ENCODE measurements around the gene LIN7C.
"Not testable (repeated sequence)": the region's sequence is repeated elsewhere in the genome, so short reads cannot be mapped to it uniquely, and the experiment has no call there.

LIN7C gene

GRCh38 chr11:27526535-27526934 is 20.0 kb upstream of the LIN7C start:
- no peak for TF ChIP-seq CTCF (IDR thresholded peaks at IDR 0.05; ENCODE audit: borderline replicate concordance, control extremely low read depth, extremely low read depth, insufficient read depth, missing control alignments)
- no peak for DNase-seq (ENCODE audit: low spot score)

DNA sequence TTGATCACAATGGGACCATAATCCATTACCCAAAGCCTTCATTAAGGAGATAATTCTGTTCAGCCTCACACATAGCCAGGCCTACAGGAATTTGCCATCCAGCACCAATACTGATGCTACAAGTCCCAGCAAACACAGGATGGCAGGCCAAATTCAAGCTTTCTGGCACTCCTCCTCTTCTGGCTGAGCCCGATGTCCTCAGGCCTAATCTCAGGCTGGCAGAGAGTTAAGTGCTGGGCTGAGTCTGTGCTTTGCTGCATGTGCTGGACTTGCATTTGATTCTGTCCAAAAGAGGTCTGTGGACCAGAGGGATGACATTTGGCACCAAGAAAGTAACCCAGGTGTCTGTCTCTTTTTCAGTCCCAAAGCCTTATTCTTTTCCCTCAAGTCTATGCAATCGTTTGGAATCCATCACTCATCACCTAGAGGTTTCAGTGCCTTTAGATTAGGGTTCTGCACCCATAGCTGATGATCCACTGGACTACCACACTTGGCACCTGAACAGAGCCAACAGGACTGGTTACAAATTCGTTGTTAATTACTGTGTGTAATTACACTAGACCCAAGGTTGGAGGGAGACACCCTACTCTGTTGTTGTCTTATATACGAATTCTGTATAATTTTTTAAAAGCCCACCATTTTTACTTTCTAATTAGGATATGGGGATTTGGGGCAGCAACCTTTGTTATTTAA is 19.4 kb upstream of the LIN7C start:
- in situ Hi-C loops (cut with MboI; ENCODE audit: low sequenced_read_pairs, unreplicated experiment): no loop called here
- no peak for TF ChIP-seq CTCF (IDR thresholded peaks at IDR 0.05; ENCODE audit: borderline replicate concordance, control extremely low read depth, extremely low read depth, insufficient read depth, missing control alignments)
- no peak for DNase-seq (ENCODE audit: low spot score)

More at GRCh38 chr11:27526535-27526934, 20.0 kb upstream of the LIN7C start:
- in situ Hi-C loops (cut with MboI; ENCODE audit: low sequenced_read_pairs, unreplicated experiment): no loop called here

GRCh38 chr11:27524155-27524554 is 17.6 kb upstream of the LIN7C start:
- TF ChIP-seq CTCF (IDR thresholded peaks at IDR 0.05; ENCODE audit: borderline replicate concordance, control extremely low read depth, extremely low read depth, insufficient read depth, missing control alignments): no peak
- in situ Hi-C loops (cut with MboI; ENCODE audit: low sequenced_read_pairs, unreplicated experiment): no loop called here
- DNase-seq (ENCODE audit: low spot score): no peak

DNA sequence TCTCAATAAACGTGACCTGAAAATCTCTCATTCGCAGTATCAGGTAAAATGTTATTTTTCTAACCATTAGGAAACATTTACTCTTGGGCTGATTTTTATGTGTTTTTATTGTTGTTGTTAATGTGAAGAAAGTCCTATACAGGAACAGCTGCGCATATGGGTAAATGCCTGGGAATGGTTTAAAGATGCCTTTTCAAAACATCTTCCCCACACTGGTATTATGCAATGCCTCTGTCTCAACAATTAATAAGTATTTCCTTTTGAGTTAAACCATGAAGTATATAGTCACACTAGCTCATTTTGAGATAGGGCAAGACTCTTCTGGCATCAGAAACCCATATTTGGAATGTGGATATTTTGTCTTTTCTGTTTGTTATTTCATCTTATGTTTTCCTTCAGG is 13.7 kb upstream of the LIN7C start:
- no peak for TF ChIP-seq CTCF (IDR thresholded peaks at IDR 0.05; ENCODE audit: borderline replicate concordance, control extremely low read depth, extremely low read depth, insufficient read depth, missing control alignments)
- no peak for DNase-seq (ENCODE audit: low spot score)
- in situ Hi-C loops (cut with MboI; ENCODE audit: low sequenced_read_pairs, unreplicated experiment): no loop called here

GRCh38 chr11:27518518-27518917 is 11.9 kb upstream of the LIN7C start:
- TF ChIP-seq CTCF (IDR thresholded peaks at IDR 0.05; ENCODE audit: borderline replicate concordance, control extremely low read depth, extremely low read depth, insufficient read depth, missing control alignments): no peak
- in situ Hi-C loops (cut with MboI; ENCODE audit: low sequenced_read_pairs, unreplicated experiment): no loop called here
- DNase-seq (ENCODE audit: low spot score): no peak

- in situ Hi-C loops (cut with MboI; ENCODE audit: low sequenced_read_pairs, unreplicated experiment); DNase-seq (ENCODE audit: low spot score): not testable (repeated sequence)
These were observed 10.9 kb upstream of the LIN7C start for GRCh38 chr11:27517490-27517889.

- TF ChIP-seq CTCF (IDR thresholded peaks at IDR 0.05; ENCODE audit: borderline replicate concordance, control extremely low read depth, extremely low read depth, insufficient read depth, missing control alignments): no peak
- no peak for DNase-seq (ENCODE audit: low spot score)
- in situ Hi-C loops (cut with MboI; ENCODE audit: low sequenced_read_pairs, unreplicated experiment): no loop called here
These were observed 8.0 kb upstream of the LIN7C start for GRCh38 chr11:27514558-27514957.

All from GM13976 (cell line).